AG09309 (cell line): ENCODE measurements around the gene TTLL11.

Source experiments
- DNase-seq: peaks from one replicate; pipeline ENCODE4 v3.0.0-alpha.2; 2010; ENCODE audit warnings: low read depth
- H3K4me3 ChIP-seq: 2 replicates; pipeline ENCODE4 v1.5.1; 2011; ENCODE audit warnings: mild to moderate bottlenecking, low read depth, low read length, moderate library complexity; ENCODE audit not compliant: control insufficient read depth
- CTCF ChIP-seq: IDR thresholded peaks from 2 replicates; pipeline ENCODE4 v1.5.1; 2011; ENCODE audit warnings: mild to moderate bottlenecking, low read depth, low read length, inconsistent platforms; ENCODE audit not compliant: insufficient read depth, control insufficient read depth; ENCODE audit errors: missing control alignments

The TTLL11 gene

GRCh38 chr9:122056484-122056883 lies 36.6 kb downstream of the TTLL11 start:
- TF ChIP-seq CTCF = no peak
- DNase-seq = no peak
- H3K4me3 ChIP-seq = no peak overlapping the region

DNA sequence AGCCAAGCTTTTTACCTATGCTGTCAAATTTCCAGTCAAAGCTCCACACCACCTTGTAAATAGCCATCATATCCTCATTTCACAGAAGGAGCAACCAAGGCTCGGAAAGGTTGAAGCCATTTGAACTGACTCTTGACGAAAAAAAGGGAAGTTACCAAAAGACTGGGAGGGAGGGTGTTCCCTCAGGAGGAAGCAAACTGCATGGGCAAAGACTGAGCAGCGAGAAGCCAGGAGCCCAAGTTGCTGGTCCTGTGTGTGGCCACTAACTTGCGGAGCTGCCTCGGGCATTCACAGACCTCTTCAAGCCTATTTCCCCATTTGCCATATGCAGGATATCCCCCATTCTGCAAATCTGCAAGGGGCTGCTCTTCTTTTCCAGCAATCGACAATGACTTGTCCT lies 37.4 kb downstream of the TTLL11 start:
- DNase-seq = no peak
- no peak for TF ChIP-seq CTCF
- H3K4me3 ChIP-seq = no peak overlapping the region

GRCh38 chr9:122053567-122054350 lies 39.3 kb downstream of the TTLL11 start:
- H3K4me3 ChIP-seq = no peak overlapping the region
- no peak for TF ChIP-seq CTCF
- DNase-seq = peak; percentile 57

GRCh38 chr9:122053064-122053463 lies 40.0 kb downstream of the TTLL11 start:
- no peak for DNase-seq
- no peak overlapping the region for H3K4me3 ChIP-seq
- no peak for TF ChIP-seq CTCF

GRCh38 chr9:122051351-122052321 lies 41.5 kb downstream of the TTLL11 start:
- no peak overlapping the region for H3K4me3 ChIP-seq
- peak; percentile 55 for DNase-seq
- no peak for TF ChIP-seq CTCF

DNA sequence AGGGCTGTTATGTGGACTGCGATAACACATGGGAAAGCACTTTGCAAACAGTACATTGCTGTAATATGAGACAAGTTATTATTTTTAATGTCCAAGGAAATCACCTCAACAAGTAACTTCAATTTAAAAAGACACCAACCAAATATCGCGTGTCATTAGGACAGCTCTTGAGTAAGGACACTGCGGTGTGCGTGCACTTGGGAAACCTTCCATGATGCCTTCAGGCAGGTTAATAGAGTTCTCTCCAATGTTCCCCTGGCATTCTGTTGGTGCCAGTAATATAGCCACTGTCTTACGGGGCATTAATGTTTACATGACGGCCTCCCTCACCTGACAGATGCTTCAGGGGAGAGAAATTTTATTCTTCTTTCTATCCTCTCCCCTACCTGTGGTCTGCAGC lies 42.9 kb downstream of the TTLL11 start:
- DNase-seq = no peak
- no peak overlapping the region for H3K4me3 ChIP-seq
- no peak for TF ChIP-seq CTCF
